H1 (cell line): ENCODE results near the gene PRR22. TPM values are rescaled to one million over a fixed set of nuclear protein-coding genes. Genes with fewer than 3 reads are reported as not detected.

Experiments
- CTCF ChIA-PET: fragments of 300-600 bp; sonication (Branson Sonifier 250); formaldehyde crosslinking; loops from one replicate; lab custom pipeline; 2021; ENCODE audit not compliant: partially characterized antibody; lab: Charles Lee
- POLR2A ChIA-PET: fragments of 300-600 bp; sonication (Branson Sonifier 250); formaldehyde crosslinking; loops from one replicate; lab custom pipeline; 2021; ENCODE audit warnings: inconsistent platforms; ENCODE audit not compliant: partially characterized antibody; lab: Charles Lee
- DNase-seq, 2 experiments: peaks; one replicate each; pipeline versions ENCODE4 v3.0.0 to v3.0.0-alpha.2; 2010 to 2022; ENCODE audit warnings: low spot score in 2 of 2, low read depth in 1 of 2, mixed read lengths in 1 of 2
- FAIRE-seq: peaks from 2 replicates; lab custom pipeline; 2011; peaks lifted over from hg19 to GRCh38; lab: Jason Lieb, UNC
- H2AFZ ChIP-seq: 2 replicates; pipeline ENCODE4 v1.8.1; 2012; ENCODE audit warnings: low read length, inconsistent platforms
- H2AK5ac ChIP-seq: 2 replicates; pipeline ENCODE4 v1.6.1; 2013; ENCODE audit warnings: low read depth, low read length
- H2BK120ac ChIP-seq: replicated peaks from 2 replicates; pipeline ENCODE3; 2013; ENCODE audit warnings: low read depth, low read length, inconsistent platforms
- H2BK12ac ChIP-seq: 2 replicates; pipeline ENCODE4 v1.6.1; 2013; ENCODE audit warnings: low read depth, low read length
- H2BK15ac ChIP-seq: 2 replicates; pipeline ENCODE4 v1.6.1; 2013; ENCODE audit warnings: low read length
- H2BK20ac ChIP-seq: 2 replicates; pipeline ENCODE4 v1.6.1; 2013; ENCODE audit warnings: low read length
- H2BK5ac ChIP-seq: 2 replicates; pipeline ENCODE4 v1.6.1; 2013; ENCODE audit warnings: low read depth, low read length
- H3K14ac ChIP-seq: 2 replicates; pipeline ENCODE4 v1.6.1; 2013; ENCODE audit warnings: inconsistent platforms; ENCODE audit not compliant: insufficient read length
- H3K18ac ChIP-seq: 2 replicates; pipeline ENCODE4 v1.6.1; 2013; ENCODE audit warnings: low read length; ENCODE audit errors: extremely low read depth
- H3K23ac ChIP-seq: 2 replicates; pipeline ENCODE4 v1.6.1; 2013; ENCODE audit warnings: inconsistent platforms; ENCODE audit not compliant: insufficient read length
- H3K23me2 ChIP-seq: 2 replicates; pipeline ENCODE4 v1.6.1; 2013; ENCODE audit warnings: low read depth, low read length
- H3K27ac ChIP-seq: 2 replicates; pipeline ENCODE4 v1.6.1; 2011; ENCODE audit warnings: low read depth, low read length, inconsistent platforms
- H3K27me3 ChIP-seq, 4 experiments: replicated peaks in 1 of 4; 1 replicate in 1 of 4; 2 replicates in 3 of 4; pipeline versions ENCODE4 v1.6.1 to v1.8.1; 2011 to 2013; ENCODE audit warnings: low read length in 3 of 4, mild to moderate bottlenecking in 3 of 4, inconsistent platforms in 2 of 4, mixed read lengths in 2 of 4, moderate library complexity in 1 of 4; ENCODE audit not compliant: control insufficient read depth in 3 of 4, insufficient read depth in 3 of 4; ENCODE audit errors: extremely low read depth in 1 of 4
- H3K36me3 ChIP-seq, 4 experiments: 2 replicates each; pipeline versions ENCODE4 v1.6.1 to v1.8.1; 2011 to 2013; ENCODE audit warnings: mild to moderate bottlenecking in 4 of 4, low read length in 3 of 4, moderate library complexity in 2 of 4, control low read depth in 1 of 4, inconsistent platforms in 1 of 4; ENCODE audit not compliant: insufficient read depth in 4 of 4, control insufficient read depth in 2 of 4
- H3K4ac ChIP-seq: replicated peaks from 2 replicates; pipeline ENCODE3; 2013; ENCODE audit warnings: low read length, low read depth, mixed read lengths, inconsistent platforms; ENCODE audit not compliant: insufficient read length
- H3K4me1 ChIP-seq, 4 experiments: replicated peaks in 1 of 4; 1 replicate in 1 of 4; 2 replicates in 3 of 4; pipeline versions ENCODE4 v1.6.1 to v1.8.1; 2011 to 2013; ENCODE audit warnings: low read length in 3 of 4, inconsistent platforms in 2 of 4, mixed read lengths in 1 of 4; ENCODE audit not compliant: insufficient read depth in 4 of 4, control insufficient read depth in 3 of 4
- H3K4me2 ChIP-seq, 2 experiments: 2 replicates each; pipeline versions ENCODE4 v1.6.1 to v1.8.1; 2011 to 2013; ENCODE audit warnings: low read depth in 2 of 2, low read length in 2 of 2, control low read depth in 1 of 2, inconsistent platforms in 1 of 2, mild to moderate bottlenecking in 1 of 2; ENCODE audit not compliant: insufficient read depth in 1 of 2
- H3K4me3 ChIP-seq, 4 experiments: fragments of 200-600, 300-600 bp in 1 of 4; sonication (generic), shearing (Covaris generic), sonication (Bioruptor Twin) in 1 of 4; 2 replicates each; pipeline versions ENCODE4 v1.5.1 to v1.8.1; 2011 to 2016; ENCODE audit warnings: low read length in 4 of 4, low read depth in 3 of 4, control low read depth in 2 of 4, inconsistent platforms in 2 of 4, mild to moderate bottlenecking in 2 of 4, mixed read lengths in 1 of 4, moderate library complexity in 1 of 4; ENCODE audit not compliant: insufficient read depth in 2 of 4; ENCODE audit errors: extremely low read depth in 1 of 4
- H3K56ac ChIP-seq: replicated peaks from 2 replicates; pipeline ENCODE3; 2013; ENCODE audit warnings: low read depth, mild to moderate bottlenecking, mixed read lengths, low read length, inconsistent platforms; ENCODE audit not compliant: insufficient read length
- H3K79me1 ChIP-seq: 2 replicates; pipeline ENCODE4 v1.6.1; 2013; ENCODE audit warnings: low read depth, low read length, control low read depth
- H3K79me2 ChIP-seq, 2 experiments: 2 replicates each; pipeline versions ENCODE4 v1.6.1 to v1.8.1; 2012 to 2013; ENCODE audit warnings: low read length in 2 of 2, mild to moderate bottlenecking in 2 of 2, inconsistent platforms in 1 of 2; ENCODE audit not compliant: insufficient read depth in 2 of 2, control insufficient read depth in 1 of 2
- H3K9ac ChIP-seq, 4 experiments: replicated peaks in 1 of 4; 1 replicate in 1 of 4; 2 replicates in 3 of 4; pipeline versions ENCODE4 v1.6.1 to v1.8.1; 2011 to 2013; ENCODE audit warnings: low read depth in 3 of 4, low read length in 3 of 4, control low read depth in 2 of 4, mild to moderate bottlenecking in 2 of 4, moderate library complexity in 2 of 4, inconsistent platforms in 1 of 4; ENCODE audit errors: extremely low read depth in 1 of 4
- H3K9me3 ChIP-seq, 2 experiments: 2 replicates each; pipeline versions ENCODE4 v1.6.1 to v1.8.1; 2012 to 2013; ENCODE audit warnings: mild to moderate bottlenecking in 2 of 2, moderate library complexity in 2 of 2, control low read depth in 1 of 2, inconsistent platforms in 1 of 2, low read depth in 1 of 2, low read length in 1 of 2, mixed read lengths in 1 of 2; ENCODE audit not compliant: insufficient read depth in 2 of 2
- H4K20me1 ChIP-seq, 2 experiments: replicated peaks in 1 of 2; 2 replicates each; pipeline versions ENCODE3 to v1.8.1; 2011 to 2013; ENCODE audit warnings: inconsistent platforms in 2 of 2, low read length in 2 of 2, mild to moderate bottlenecking in 1 of 2; ENCODE audit not compliant: insufficient read depth in 2 of 2, control insufficient read depth in 1 of 2
- H4K5ac ChIP-seq: 2 replicates; pipeline ENCODE4 v1.6.1; 2013; ENCODE audit warnings: low read length, low read depth, mixed read lengths, inconsistent platforms; ENCODE audit not compliant: insufficient read length
- H4K8ac ChIP-seq: 2 replicates; pipeline ENCODE4 v1.8.0; 2013; ENCODE audit warnings: mild to moderate bottlenecking, moderate library complexity, low read length, inconsistent platforms; ENCODE audit not compliant: insufficient read depth; ENCODE audit errors: extremely low read depth
- H4K91ac ChIP-seq: replicated peaks from 2 replicates; pipeline ENCODE3; 2013; ENCODE audit warnings: low read length, mixed read lengths, inconsistent platforms; ENCODE audit not compliant: insufficient read length
- BRCA1 ChIP-seq: IDR thresholded peaks from 2 replicates; pipeline ENCODE4 v1.6.1; 2012; ENCODE audit warnings: low read depth, low read length, improper control_type of control experiment
- CHD1 ChIP-seq: IDR thresholded peaks from 2 replicates; pipeline ENCODE4 v1.6.1; 2012; ENCODE audit warnings: low read depth, low read length, improper control_type of control experiment
- CHD2 ChIP-seq: IDR thresholded peaks from 2 replicates; pipeline ENCODE4 v1.6.1; 2012; ENCODE audit warnings: low read length, improper control_type of control experiment
- GABPA ChIP-seq: IDR thresholded peaks from 2 replicates; pipeline ENCODE4 v1.6.1; 2011; ENCODE audit warnings: mild to moderate bottlenecking, low read length, moderate library complexity, borderline replicate concordance; ENCODE audit not compliant: insufficient read depth
- KDM4A ChIP-seq: IDR thresholded peaks from one replicate; pipeline ENCODE4 v1.7.1; 2012; ENCODE audit warnings: low read depth, mild to moderate bottlenecking, moderate library complexity, low read length, inconsistent platforms; ENCODE audit not compliant: severe bottlenecking
- KDM5A ChIP-seq: fragments of 200-600 bp; IDR thresholded peaks from 2 replicates; pipeline ENCODE4 v1.7.1; 2012; ENCODE audit warnings: mild to moderate bottlenecking, low read length, inconsistent platforms, mixed read lengths
- MAFK ChIP-seq: IDR thresholded peaks from 2 replicates; pipeline ENCODE4 v1.6.1; 2012; ENCODE audit warnings: low read depth, mild to moderate bottlenecking, improper control_type of control experiment, low read length
- PHF8 ChIP-seq: fragments of 200-600 bp; sonication (generic); conservative IDR thresholded peaks from 2 replicates; pipeline ENCODE4 v1.7.1; 2012; ENCODE audit warnings: low read depth, mild to moderate bottlenecking, inconsistent platforms, low read length, moderate library complexity
- SAP30 ChIP-seq: fragments of 300-600 bp; sonication (generic); IDR thresholded peaks from 2 replicates; pipeline ENCODE4 v1.7.1; 2012; ENCODE audit warnings: low read length, moderate library complexity, mild to moderate bottlenecking, inconsistent platforms; ENCODE audit not compliant: insufficient read depth, insufficient replicate concordance
- SP1 ChIP-seq: IDR thresholded peaks from 2 replicates; pipeline ENCODE4 v1.6.1; 2011; ENCODE audit warnings: low read depth, low read length
- SP2 ChIP-seq: IDR thresholded peaks from 2 replicates; pipeline ENCODE4 v1.6.1; 2012; ENCODE audit warnings: mild to moderate bottlenecking, low read length, inconsistent platforms
- TBP ChIP-seq: IDR thresholded peaks from 2 replicates; pipeline ENCODE4 v1.6.1; 2011; ENCODE audit warnings: low read depth, low read length, improper control_type of control experiment
- TEAD4 ChIP-seq: IDR thresholded peaks from 2 replicates; pipeline ENCODE4 v1.6.1; 2012; ENCODE audit warnings: low read depth, low read length, inconsistent platforms, mixed read lengths
- WGBS, 2 experiments: shearing (Covaris generic) in 1 of 2; methylation state at CpG; one replicate each; pipeline versions ENCODE4 v1.1.6 to v1.1.7; 2013 to 2015; ENCODE audit warnings: low lambda C conversion rate in 2 of 2, mixed read lengths in 2 of 2, inconsistent platforms in 1 of 2, low coverage in 1 of 2, missing lambda C conversion rate in 1 of 2; ENCODE audit not compliant: insufficient replicate concordance in 2 of 2, insufficient coverage in 1 of 2, insufficient read length in 1 of 2; ENCODE audit errors: extremely low coverage in 1 of 2, missing lambda C conversion rate in 1 of 2; 5-methylcytosine and 5-hydroxymethylcytosine counted together
- polyA plus RNA-seq, 7 experiments: library from polyadenylated mRNA; depleted of rRNA in 3 of 7; stranded (reverse) in 5 of 7; unstranded in 2 of 7; fragments of >200 nt in 5 of 7; fragments of 200-250 nt in 2 of 7; gene quantifications; 1 replicate in 5 of 7; 2 replicates in 1 of 7; 4 replicates in 1 of 7; pipeline versions ENCODE4 v1.2.1 to v1.2.3, GENCODE V29; 2011 to 2013; ENCODE audit warnings: missing spikeins in 2 of 7, mixed read lengths in 2 of 7
- total RNA-seq: library from RNA; stranded (reverse); fragmentation: NEBNext Ultra II Directional; extraction: Animal tissue kit (Norgen Biotek cat#: 25700); gene quantifications from 2 replicates; pipeline ENCODE4 v1.2.1, GENCODE V29; 2021
- TF ChIP-seq, protein P1 (sequence below): IDR thresholded peaks from 2 replicates; pipeline ENCODE4 v1.6.1; 2012; ENCODE audit warnings: inconsistent platforms

The PRR22 gene
- total and polyA plus RNA-seq, 2 of the 8 experiments (the other 6 are each of a cell fraction or from before 2014, with no cell fraction given), result 1.9 to 2.1 TPM

- no peak overlapping the region for H2AK5ac ChIP-seq
- no peak for FAIRE-seq
- H3K4ac ChIP-seq, result no peak overlapping the region
- H2BK20ac ChIP-seq, result no peak overlapping the region
- 77% methylated on average over 8 of the region's 8 CpGs; no CpG with 5 or more reads in 1 of the 2 experiments for WGBS, 2 experiments
- H3K27ac ChIP-seq, result no peak overlapping the region
- H3K18ac ChIP-seq, result no peak overlapping the region
- H3K23me2 ChIP-seq, result no peaks in the 10 kb centered on the region
- no peaks in the 10 kb centered on the region for H3K79me1 ChIP-seq
- no peak overlapping the region for H2BK12ac ChIP-seq
- H3K9me3 ChIP-seq, result no peaks in the 10 kb centered on the region
- no peak overlapping the region for H2BK120ac ChIP-seq
- H3K14ac ChIP-seq, result no peak overlapping the region
- peaks cover 0 to 4% (median 3%) of the 10 kb centered on the region in 4 experiments; a peak in 4 of 7 replicates for H3K4me1 ChIP-seq
- H3K79me2 ChIP-seq, result no peaks in the 10 kb centered on the region
- POLR2A ChIA-PET, result interaction anchor here (0.9 to 1.0 kb wide), 2 partner anchors 11 to 18 kb away, joined by 3 read pairs; no protein-coding TSS in a partner anchor
- H3K9ac ChIP-seq, result no peak overlapping the region
- DNase-seq, result no peak
- H3K4me3 ChIP-seq, result no peak overlapping the region
- no peaks in the 10 kb centered on the region for H3K36me3 ChIP-seq
- H4K20me1 ChIP-seq, result peaks cover 0 to 3% of the 10 kb centered on the region in 2 experiments
- no peak overlapping the region for H3K56ac ChIP-seq
- no peak overlapping the region for H3K4me2 ChIP-seq
- CTCF ChIA-PET, result interaction anchor here (1.0 to 3.7 kb wide), 3 partner anchors 14 to 71 kb away, joined by 4 to 32 read pairs (median 6); no protein-coding TSS in a partner anchor
- H4K91ac ChIP-seq, result no peak overlapping the region
- no peak overlapping the region for H2AFZ ChIP-seq
- no peaks in the 10 kb centered on the region for H3K27me3 ChIP-seq
- no peak overlapping the region for H3K23ac ChIP-seq
- no peak overlapping the region for H2BK5ac ChIP-seq
- no peak overlapping the region for H4K8ac ChIP-seq
- no peak overlapping the region for H2BK15ac ChIP-seq
- H4K5ac ChIP-seq, result no peak overlapping the region
- TF ChIP-seq BRCA1 (no peak), GABPA (no peak), TBP (no peak), CHD2 (no peak), SP1 (no peak), PHF8 (no peak), MAFK (no peak), SP2 (no peak), SAP30 (no peak), KDM5A (no peak), CHD1 (no peak), KDM4A (no peak), TEAD4 (no peak)
- TF ChIP-seq, protein P1, sequence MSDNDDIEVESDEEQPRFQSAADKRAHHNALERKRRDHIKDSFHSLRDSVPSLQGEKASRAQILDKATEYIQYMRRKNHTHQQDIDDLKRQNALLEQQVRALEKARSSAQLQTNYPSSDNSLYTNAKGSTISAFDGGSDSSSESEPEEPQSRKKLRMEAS, result no peak
Observed at GRCh38 chr19:5821521-5822180, 37.1 kb upstream of the PRR22 start.
